SK-N-SH (cell line): ENCODE data around the gene ELOVL6. TPM values are rescaled to one million over a fixed set of nuclear protein-coding genes. Genes with fewer than 3 reads are reported as not detected.

Experiments used
- CTCF ChIA-PET: fragments of 300-600, 350-600 bp; formaldehyde crosslinking; extraction: SDS; loops from one replicate; lab custom pipeline; 2021; lab: Yijun Ruan, JAX
- POLR2A ChIA-PET: fragments of 350-600 bp; sonication (Branson Sonifier 250); formaldehyde crosslinking; extraction: SDS; loops from one replicate; lab custom pipeline; 2020; ENCODE audit warnings: antibody characterized with exemption, inconsistent platforms; lab: Yijun Ruan, JAX
- DNase-seq: peaks from one replicate; pipeline ENCODE4 v3.0.0; 2012
- H2AFZ ChIP-seq: fragments of 200-600 bp; sonication (generic); 2 replicates; pipeline ENCODE4 v1.8.1; 2016; ENCODE audit warnings: antibody characterized with exemption, mild to moderate bottlenecking, low read depth
- H3F3A ChIP-seq: fragments of 200-600 bp; sonication (generic); replicated peaks from 2 replicates; pipeline ENCODE3; 2016; ENCODE audit warnings: antibody characterized with exemption, mild to moderate bottlenecking; ENCODE audit not compliant: insufficient read depth
- H3K27ac ChIP-seq, 2 experiments: fragments of 200-500 bp in 1 of 2; fragments of 200-600 bp in 1 of 2; sonication (Bioruptor generic) in 1 of 2; sonication (generic), shearing (Covaris generic) in 1 of 2; 2 replicates each; pipeline versions ENCODE4 v1.5.1 to v1.6.1; 2014 to 2016; ENCODE audit warnings: low read depth in 2 of 2, inconsistent platforms in 1 of 2, low read length in 1 of 2, mild to moderate bottlenecking in 1 of 2, mixed read lengths in 1 of 2
- H3K27me3 ChIP-seq: fragments of 200-600 bp; sonication (generic), shearing (Covaris generic); 2 replicates; pipeline ENCODE4 v1.6.1; 2016; ENCODE audit warnings: mixed run types; ENCODE audit not compliant: insufficient read depth
- H3K36me3 ChIP-seq, 2 experiments: fragments of 200-500 bp in 1 of 2; fragments of 200-600 bp in 1 of 2; sonication (Bioruptor generic) in 1 of 2; sonication (generic) in 1 of 2; replicated peaks in 1 of 2; 2 replicates each; pipeline versions ENCODE3 to v1.5.1; 2014 to 2016; ENCODE audit warnings: low read length in 1 of 2, mild to moderate bottlenecking in 1 of 2; ENCODE audit not compliant: insufficient read depth in 2 of 2, control insufficient read depth in 1 of 2
- H3K4me1 ChIP-seq, 2 experiments: fragments of 200-500 bp in 1 of 2; fragments of 200-600 bp in 1 of 2; sonication (Bioruptor generic) in 1 of 2; sonication (generic), shearing (Covaris generic) in 1 of 2; 2 replicates each; pipeline versions ENCODE4 v1.5.1 to v1.6.1; 2014 to 2016; ENCODE audit warnings: low read depth in 1 of 2, low read length in 1 of 2, mixed run types in 1 of 2; ENCODE audit not compliant: insufficient read depth in 2 of 2, control insufficient read depth in 1 of 2
- H3K4me2 ChIP-seq: fragments of 200-600 bp; sonication (generic), shearing (Covaris generic); 2 replicates; pipeline ENCODE4 v1.6.1; 2017; ENCODE audit warnings: mixed run types
- H3K4me3 ChIP-seq, 2 experiments: fragments of 200-500 bp in 1 of 2; fragments of 200-600 bp in 1 of 2; sonication (Bioruptor generic) in 1 of 2; sonication (generic), shearing (Covaris generic) in 1 of 2; 2 replicates each; pipeline versions ENCODE4 v1.5.1 to v1.8.1; 2014 to 2016; ENCODE audit warnings: low read depth in 2 of 2, inconsistent platforms in 1 of 2, low read length in 1 of 2, mild to moderate bottlenecking in 1 of 2, mixed read lengths in 1 of 2, moderate library complexity in 1 of 2
- H3K79me2 ChIP-seq: fragments of 200-600 bp; sonication (generic); 2 replicates; pipeline ENCODE4 v1.8.1; 2017; ENCODE audit warnings: mild to moderate bottlenecking; ENCODE audit not compliant: insufficient read depth
- H3K9ac ChIP-seq: fragments of 200-600 bp; sonication (generic); 2 replicates; pipeline ENCODE4 v1.6.1; 2017; ENCODE audit warnings: mixed run types
- H3K9me2 ChIP-seq: fragments of 200-600 bp; sonication (generic); 2 replicates; pipeline ENCODE4 v1.6.1; 2017; ENCODE audit warnings: mixed run types
- H3K9me3 ChIP-seq: fragments of 200-600 bp; sonication (generic); 2 replicates; pipeline ENCODE4 v1.6.1; 2017; ENCODE audit warnings: mixed run types, mild to moderate bottlenecking, moderate library complexity
- H4K20me1 ChIP-seq: fragments of 200-600 bp; sonication (generic); 2 replicates; pipeline ENCODE4 v1.6.1; 2017; ENCODE audit warnings: mild to moderate bottlenecking, mixed run types; ENCODE audit not compliant: insufficient read depth
- CHD2 ChIP-seq: fragments of 150-350 bp; IDR thresholded peaks from 2 replicates; pipeline ENCODE4 v1.6.1; 2018; ENCODE audit warnings: low read length; ENCODE audit not compliant: partially characterized antibody
- CTCF ChIP-seq: fragments of 200-600 bp; sonication (generic); IDR thresholded peaks from 2 replicates; pipeline ENCODE4 v1.6.1; 2017; ENCODE audit warnings: antibody characterized with exemption, mild to moderate bottlenecking, moderate library complexity
- FOXM1 ChIP-seq: IDR thresholded peaks from 2 replicates; pipeline ENCODE4 v1.4.0; 2012; ENCODE audit warnings: low read depth, mild to moderate bottlenecking
- GATA2 ChIP-seq: sonication (generic); formaldehyde crosslinking; IDR thresholded peaks from 2 replicates; pipeline ENCODE4 v1.5.0; 2020; ENCODE audit warnings: mild to moderate bottlenecking, missing genetic modification reagents
- MAX ChIP-seq: IDR thresholded peaks from 2 replicates; pipeline ENCODE4 v1.4.0; 2012; ENCODE audit warnings: low read depth
- MXI1 ChIP-seq: IDR thresholded peaks from 2 replicates; pipeline ENCODE4 v1.6.1; 2012; ENCODE audit warnings: mild to moderate bottlenecking, low read depth, low read length, improper control_type of control experiment
- NFIC ChIP-seq: IDR thresholded peaks from 2 replicates; pipeline ENCODE4 v1.4.0; 2012; ENCODE audit warnings: borderline replicate concordance
- RAD21 ChIP-seq: IDR thresholded peaks from 2 replicates; pipeline ENCODE4 v1.6.1; 2012; ENCODE audit warnings: mild to moderate bottlenecking, low read length
- RCOR1 ChIP-seq: fragments of 150-350 bp; IDR thresholded peaks from 2 replicates; pipeline ENCODE4 v1.6.1; 2017; ENCODE audit warnings: antibody characterized with exemption, low read length
- RXRA ChIP-seq: IDR thresholded peaks from 2 replicates; pipeline ENCODE4 v1.4.0; 2012; ENCODE audit warnings: low read depth, mild to moderate bottlenecking, borderline replicate concordance
- SMC3 ChIP-seq: IDR thresholded peaks from 2 replicates; pipeline ENCODE4 v1.6.1; 2012; ENCODE audit warnings: low read depth, low read length, improper control_type of control experiment
- TAF1 ChIP-seq: IDR thresholded peaks from 2 replicates; pipeline ENCODE4 v1.6.1; 2012; ENCODE audit warnings: low read depth, mild to moderate bottlenecking, low read length, moderate library complexity, borderline replicate concordance
- USF1 ChIP-seq: IDR thresholded peaks from 2 replicates; pipeline ENCODE4 v1.4.0; 2012; ENCODE audit warnings: low read depth, borderline replicate concordance
- WGBS: methylation state at CpG from one replicate; pipeline ENCODE4 v1.1.6; 2017; ENCODE audit warnings: low lambda C conversion rate; 5-methylcytosine and 5-hydroxymethylcytosine counted together
- polyA plus RNA-seq, 3 experiments: library from polyadenylated mRNA; depleted of rRNA; stranded (reverse); fragments of >200 nt; gene quantifications; 2 replicates each; pipeline ENCODE4 v1.2.3, GENCODE V29; 2012
- TF ChIP-seq, protein P1 (sequence below): fragments of 150-350 bp; IDR thresholded peaks from 2 replicates; pipeline ENCODE4 v1.6.1; 2017; ENCODE audit warnings: antibody characterized with exemption, low read length, low read depth, borderline replicate concordance
- TF ChIP-seq, protein P2 (sequence below): IDR thresholded peaks from 2 replicates; pipeline ENCODE4 v1.4.0; 2012; ENCODE audit warnings: low read depth, borderline replicate concordance
- TF ChIP-seq, protein P3 (sequence below): IDR thresholded peaks from 2 replicates; pipeline ENCODE4 v1.6.1; 2012; ENCODE audit warnings: mild to moderate bottlenecking, low read depth, low read length, moderate library complexity

The ELOVL6 gene
- polyA plus RNA-seq, 1 of the 3 experiments (the other 2 are of a cell fraction) = 9.0 TPM

DNA sequence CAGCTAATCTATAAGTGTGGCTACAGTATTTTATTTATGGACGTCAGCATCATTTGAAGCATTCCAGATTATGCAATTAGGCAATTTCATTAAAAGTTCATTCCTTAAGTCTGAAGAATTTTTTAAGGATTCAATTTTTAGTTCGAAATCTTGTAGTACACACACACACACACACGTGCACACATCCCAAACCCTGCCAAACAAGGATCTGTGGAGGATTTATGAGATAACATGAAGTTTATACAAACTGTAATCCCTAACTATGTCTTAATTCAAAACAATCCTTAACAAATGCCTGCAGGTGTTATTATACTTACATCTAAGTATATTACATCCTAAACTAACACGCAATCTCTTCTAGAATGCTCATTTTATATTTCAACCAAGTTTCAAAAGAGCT lies 105.8 kb downstream of the ELOVL6 start:
- Histone ChIP-seq H3K4me2 (no peak overlapping the region), H3K9me2 (no peaks in the 10 kb centered on the region), H3K9ac (no peak overlapping the region), H3K36me3 (no peaks in the 10 kb centered on the region), H3K4me1 (peaks cover 7 to 36% of the 10 kb centered on the region in 2 experiments), H3F3A (peaks cover 26% of the 10 kb centered on the region), H4K20me1 (no peaks in the 10 kb centered on the region), H3K9me3 (no peaks in the 10 kb centered on the region), H3K79me2 (no peaks in the 10 kb centered on the region), H3K27me3 (no peaks in the 10 kb centered on the region), H3K4me3 (no peak overlapping the region), H2AFZ (no peak overlapping the region), H3K27ac (peak overlapping the region in 1 of 2 experiments; percentile 82; a peak in 1 of 4 replicates)
- DNase-seq = no peak
- no peak for TF ChIP-seq CHD2
- TF ChIP-seq, protein P1, sequence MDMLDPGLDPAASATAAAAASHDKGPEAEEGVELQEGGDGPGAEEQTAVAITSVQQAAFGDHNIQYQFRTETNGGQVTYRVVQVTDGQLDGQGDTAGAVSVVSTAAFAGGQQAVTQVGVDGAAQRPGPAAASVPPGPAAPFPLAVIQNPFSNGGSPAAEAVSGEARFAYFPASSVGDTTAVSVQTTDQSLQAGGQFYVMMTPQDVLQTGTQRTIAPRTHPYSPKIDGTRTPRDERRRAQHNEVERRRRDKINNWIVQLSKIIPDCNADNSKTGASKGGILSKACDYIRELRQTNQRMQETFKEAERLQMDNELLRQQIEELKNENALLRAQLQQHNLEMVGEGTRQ = no peak
- TF ChIP-seq RCOR1 = no peak
- TF ChIP-seq FOXM1 = no peak
- TF ChIP-seq, protein P2, sequence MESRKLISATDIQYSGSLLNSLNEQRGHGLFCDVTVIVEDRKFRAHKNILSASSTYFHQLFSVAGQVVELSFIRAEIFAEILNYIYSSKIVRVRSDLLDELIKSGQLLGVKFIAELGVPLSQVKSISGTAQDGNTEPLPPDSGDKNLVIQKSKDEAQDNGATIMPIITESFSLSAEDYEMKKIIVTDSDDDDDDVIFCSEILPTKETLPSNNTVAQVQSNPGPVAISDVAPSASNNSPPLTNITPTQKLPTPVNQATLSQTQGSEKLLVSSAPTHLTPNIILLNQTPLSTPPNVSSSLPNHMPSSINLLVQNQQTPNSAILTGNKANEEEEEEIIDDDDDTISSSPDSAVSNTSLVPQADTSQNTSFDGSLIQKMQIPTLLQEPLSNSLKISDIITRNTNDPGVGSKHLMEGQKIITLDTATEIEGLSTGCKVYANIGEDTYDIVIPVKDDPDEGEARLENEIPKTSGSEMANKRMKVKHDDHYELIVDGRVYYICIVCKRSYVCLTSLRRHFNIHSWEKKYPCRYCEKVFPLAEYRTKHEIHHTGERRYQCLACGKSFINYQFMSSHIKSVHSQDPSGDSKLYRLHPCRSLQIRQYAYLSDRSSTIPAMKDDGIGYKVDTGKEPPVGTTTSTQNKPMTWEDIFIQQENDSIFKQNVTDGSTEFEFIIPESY = no peak
- no peak for TF ChIP-seq NFIC
- TF ChIP-seq CTCF = no peak
- no peak for TF ChIP-seq USF1
- no peak for TF ChIP-seq SMC3
- no peak for TF ChIP-seq RAD21
- no peak for TF ChIP-seq GATA2 (CRISPR knock-in tag)
- TF ChIP-seq, protein P3, sequence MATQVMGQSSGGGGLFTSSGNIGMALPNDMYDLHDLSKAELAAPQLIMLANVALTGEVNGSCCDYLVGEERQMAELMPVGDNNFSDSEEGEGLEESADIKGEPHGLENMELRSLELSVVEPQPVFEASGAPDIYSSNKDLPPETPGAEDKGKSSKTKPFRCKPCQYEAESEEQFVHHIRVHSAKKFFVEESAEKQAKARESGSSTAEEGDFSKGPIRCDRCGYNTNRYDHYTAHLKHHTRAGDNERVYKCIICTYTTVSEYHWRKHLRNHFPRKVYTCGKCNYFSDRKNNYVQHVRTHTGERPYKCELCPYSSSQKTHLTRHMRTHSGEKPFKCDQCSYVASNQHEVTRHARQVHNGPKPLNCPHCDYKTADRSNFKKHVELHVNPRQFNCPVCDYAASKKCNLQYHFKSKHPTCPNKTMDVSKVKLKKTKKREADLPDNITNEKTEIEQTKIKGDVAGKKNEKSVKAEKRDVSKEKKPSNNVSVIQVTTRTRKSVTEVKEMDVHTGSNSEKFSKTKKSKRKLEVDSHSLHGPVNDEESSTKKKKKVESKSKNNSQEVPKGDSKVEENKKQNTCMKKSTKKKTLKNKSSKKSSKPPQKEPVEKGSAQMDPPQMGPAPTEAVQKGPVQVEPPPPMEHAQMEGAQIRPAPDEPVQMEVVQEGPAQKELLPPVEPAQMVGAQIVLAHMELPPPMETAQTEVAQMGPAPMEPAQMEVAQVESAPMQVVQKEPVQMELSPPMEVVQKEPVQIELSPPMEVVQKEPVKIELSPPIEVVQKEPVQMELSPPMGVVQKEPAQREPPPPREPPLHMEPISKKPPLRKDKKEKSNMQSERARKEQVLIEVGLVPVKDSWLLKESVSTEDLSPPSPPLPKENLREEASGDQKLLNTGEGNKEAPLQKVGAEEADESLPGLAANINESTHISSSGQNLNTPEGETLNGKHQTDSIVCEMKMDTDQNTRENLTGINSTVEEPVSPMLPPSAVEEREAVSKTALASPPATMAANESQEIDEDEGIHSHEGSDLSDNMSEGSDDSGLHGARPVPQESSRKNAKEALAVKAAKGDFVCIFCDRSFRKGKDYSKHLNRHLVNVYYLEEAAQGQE = no peak
- no peak for TF ChIP-seq MXI1
- no peak for TF ChIP-seq MAX
- no peak for TF ChIP-seq TAF1
- no peak for TF ChIP-seq RXRA
- 80% methylated on average over 4 of the region's 4 CpGs for WGBS
- ChIA-PET POLR2A (no interaction called here), CTCF (interaction anchor here (1.2 to 1.9 kb wide), 2 partner anchors 101 to 416 kb away, joined by 3 to 5 read pairs; no protein-coding TSS in a partner anchor)
